ENCODE measurements around the gene RHOV. TPM values are rescaled to one million over a fixed set of nuclear protein-coding genes. Genes with fewer than 3 reads are reported as not detected.

The RHOV gene
- total and polyA plus RNA-seq, 5 donors from 2014 or later: 0.09 TPM; not detected in 4

DNA sequence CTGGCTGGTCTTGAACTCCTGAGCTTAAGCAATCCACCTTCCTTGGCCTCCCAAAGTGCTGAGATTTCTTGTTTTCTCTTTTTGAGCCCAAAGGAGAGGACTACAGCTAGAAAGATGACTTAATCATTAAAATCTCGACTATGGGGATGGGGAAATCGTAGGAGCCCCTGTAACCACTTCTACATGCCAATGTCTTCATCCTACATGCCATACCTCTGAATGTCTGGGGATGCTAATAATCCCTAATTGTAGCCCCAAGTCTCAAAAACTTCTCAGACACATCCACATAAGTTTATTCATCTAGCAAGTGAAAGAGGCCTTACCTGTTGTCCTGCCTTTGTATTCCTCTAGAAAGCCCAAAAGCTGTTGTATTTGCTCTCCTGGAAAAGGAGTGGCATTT lies 3.7 kb upstream of the RHOV start:
- no peak for DNase-seq
- Mint-ChIP-seq H3K27me3 (peaks cover under 1% of the 10 kb centered on the region), H3K4me1 (peaks cover 0 to 8% (median 2%) of the 10 kb centered on the region in 4 donors), H3K9me3 (peaks cover 0 to 1% (median 0%) of the 10 kb centered on the region in 7 donors), H3K36me3 (no peaks in the 10 kb centered on the region), H3K27ac (no peak overlapping the region), H3K4me3 (no peak overlapping the region)
- Histone ChIP-seq H3K9me3 (ENCODE audit: control insufficient read depth in 2 of 2, low read length in 2 of 2) (no peaks in the 10 kb centered on the region), H3K36me3 (ENCODE audit: control insufficient read depth, insufficient read depth, low read length) (no peaks in the 10 kb centered on the region), H3K27me3 (ENCODE audit: control insufficient read depth, insufficient read depth, low read length) (no peaks in the 10 kb centered on the region), H3K4me1 (ENCODE audit: control insufficient read depth, insufficient read depth, low read length, poor library complexity, severe bottlenecking) (peaks cover 14% of the 10 kb centered on the region), H3K27ac (ENCODE audit: insufficient read depth, low read length, poor library complexity, severe bottlenecking) (no peak overlapping the region), H3K4me3 (ENCODE audit: low read depth, low read length) (no peak overlapping the region)
- ATAC-seq (ENCODE audit: low read depth in 2 of 2): no peak

DNA sequence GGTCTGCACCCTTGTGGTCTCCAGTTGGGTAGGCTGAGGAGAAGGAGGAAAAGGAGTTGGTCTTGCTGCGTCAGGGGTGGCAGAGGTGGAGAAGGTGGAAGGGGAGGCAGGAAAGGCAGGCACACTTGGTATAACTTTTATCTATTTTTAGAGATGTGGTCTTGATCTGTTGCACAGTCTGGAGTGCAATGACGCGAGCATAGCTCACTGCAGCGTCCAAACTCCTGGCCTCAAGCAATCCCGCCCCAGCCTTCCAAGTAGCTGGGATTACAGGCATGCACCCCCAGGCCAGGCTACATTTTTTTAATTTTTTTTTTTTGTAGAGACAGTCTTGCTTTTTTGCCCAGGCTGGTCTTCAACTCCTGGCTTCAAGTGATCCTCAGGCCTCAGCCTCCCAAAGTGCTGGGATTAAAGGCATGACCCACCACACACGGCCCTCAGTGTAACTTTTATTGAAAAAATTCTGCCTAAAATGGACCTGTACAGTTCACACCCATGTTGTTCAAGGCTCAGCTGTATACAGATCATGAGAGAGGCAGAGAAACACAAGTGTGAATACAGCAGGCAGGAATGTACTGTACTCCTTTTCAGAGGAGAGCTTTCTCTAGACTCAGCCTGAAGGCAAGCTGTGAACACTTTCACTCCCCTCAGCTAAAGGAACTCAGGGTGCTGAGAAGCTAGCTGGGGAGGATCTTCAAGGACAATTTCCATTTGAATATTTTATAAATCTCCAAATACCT lies 2.1 kb upstream of the RHOV start:
- peak overlapping the region in 3 of 4 donors; percentile 10 to 79 (median 12) for H3K4me3 Mint-ChIP-seq
- H3K9me3 ChIP-seq (ENCODE audit: control insufficient read depth in 2 of 2, low read length in 2 of 2): no peaks in the 10 kb centered on the region
- no peaks in the 10 kb centered on the region for H3K27me3 ChIP-seq (ENCODE audit: control insufficient read depth, insufficient read depth, low read length)
- H3K27ac Mint-ChIP-seq: peak overlapping the region in 1 of 3 donors; percentile 20
- H3K4me1 ChIP-seq (ENCODE audit: control insufficient read depth, insufficient read depth, low read length, poor library complexity, severe bottlenecking): peaks cover 14% of the 10 kb centered on the region
- no peak overlapping the region for H3K27ac ChIP-seq (ENCODE audit: insufficient read depth, low read length, poor library complexity, severe bottlenecking)
- H3K4me3 ChIP-seq (ENCODE audit: low read depth, low read length): no peak overlapping the region
- no peaks in the 10 kb centered on the region for H3K36me3 Mint-ChIP-seq
- H3K4me1 Mint-ChIP-seq: peaks cover 0 to 18% (median 2%) of the 10 kb centered on the region in 4 donors
- H3K36me3 ChIP-seq (ENCODE audit: control insufficient read depth, insufficient read depth, low read length): no peaks in the 10 kb centered on the region
- ATAC-seq (ENCODE audit: low read depth in 2 of 2) (no peak), DNase-seq (no peak)
- peaks cover 0 to 2% (median 0%) of the 10 kb centered on the region in 7 donors for H3K9me3 Mint-ChIP-seq
- H3K27me3 Mint-ChIP-seq: peaks cover 5% of the 10 kb centered on the region

DNA sequence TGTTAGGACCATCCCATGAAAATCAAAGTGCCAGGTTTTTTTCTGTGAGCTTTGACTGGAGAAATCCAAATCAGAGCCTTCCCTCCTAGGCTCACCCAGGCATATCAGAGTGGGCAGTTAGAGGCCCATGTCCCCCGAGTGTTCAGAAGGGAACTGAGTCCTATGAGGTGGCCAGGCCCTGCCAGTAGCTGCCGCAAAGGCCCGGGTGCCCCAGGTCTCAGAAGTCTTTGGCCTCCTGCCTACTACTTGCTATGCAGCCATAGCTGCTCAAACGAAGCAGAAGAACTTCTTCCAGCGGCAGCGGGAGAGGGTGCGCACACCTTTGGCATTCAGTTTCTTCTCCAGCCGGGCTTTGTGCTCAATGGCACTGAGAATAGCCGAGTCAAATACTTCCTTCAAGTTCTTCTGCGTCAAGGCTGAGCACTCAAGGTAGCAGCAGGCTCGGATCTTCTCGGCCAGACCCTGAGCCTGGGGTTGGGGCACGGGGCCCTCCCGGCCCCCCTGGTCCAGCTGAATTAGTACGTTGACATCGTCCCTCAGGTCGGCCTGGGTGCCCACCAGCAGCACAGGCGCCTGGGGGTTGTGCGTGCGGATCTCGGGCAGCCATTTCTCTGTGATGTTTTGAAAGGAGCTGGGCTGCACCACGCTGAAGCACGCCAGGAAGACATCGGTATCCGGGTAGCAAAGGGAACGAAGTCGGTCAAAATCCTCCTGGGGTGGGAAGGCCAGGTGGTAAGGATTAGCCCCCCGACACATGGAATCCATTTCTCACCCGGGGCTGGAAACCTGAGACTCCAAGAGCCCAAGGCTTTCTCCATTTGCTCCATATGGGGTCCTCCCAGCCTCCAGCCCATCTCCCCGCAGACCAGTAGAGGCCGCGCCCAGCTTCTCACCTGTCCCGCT lies 992 bp downstream of the RHOV start:
- ATAC-seq (ENCODE audit: low read depth in 2 of 2) (no peak), DNase-seq (no peak)
- no peaks in the 10 kb centered on the region for H3K27me3 ChIP-seq (ENCODE audit: control insufficient read depth, insufficient read depth, low read length)
- Mint-ChIP-seq H3K4me1 (peaks cover 0 to 18% (median 2%) of the 10 kb centered on the region in 4 donors), H3K36me3 (no peaks in the 10 kb centered on the region), H3K4me3 (peak overlapping the region; percentile 75 to 90 (median 84)), H3K9me3 (peaks cover 0 to 2% (median 0%) of the 10 kb centered on the region in 7 donors), H3K27ac (no peak overlapping the region), H3K27me3 (peaks cover 5% of the 10 kb centered on the region)
- H3K4me3 ChIP-seq (ENCODE audit: low read depth, low read length): no peak overlapping the region
- peaks cover 14% of the 10 kb centered on the region for H3K4me1 ChIP-seq (ENCODE audit: control insufficient read depth, insufficient read depth, low read length, poor library complexity, severe bottlenecking)
- no peaks in the 10 kb centered on the region for H3K36me3 ChIP-seq (ENCODE audit: control insufficient read depth, insufficient read depth, low read length)
- no peaks in the 10 kb centered on the region for H3K9me3 ChIP-seq (ENCODE audit: control insufficient read depth in 2 of 2, low read length in 2 of 2)
- no peak overlapping the region for H3K27ac ChIP-seq (ENCODE audit: insufficient read depth, low read length, poor library complexity, severe bottlenecking)

GRCh38 chr15:40871749-40872617 lies 2.1 kb downstream of the RHOV start:
- peaks cover 14% of the 10 kb centered on the region for H3K4me1 ChIP-seq (ENCODE audit: control insufficient read depth, insufficient read depth, low read length, poor library complexity, severe bottlenecking)
- H3K36me3 ChIP-seq (ENCODE audit: control insufficient read depth, insufficient read depth, low read length): no peaks in the 10 kb centered on the region
- Mint-ChIP-seq H3K4me3 (peak overlapping the region; percentile 58 to 86 (median 70)), H3K27ac (peak overlapping the region; percentile 12 to 76 (median 28)), H3K36me3 (no peaks in the 10 kb centered on the region), H3K27me3 (peaks cover 5% of the 10 kb centered on the region), H3K9me3 (peaks cover 0 to 2% (median 0%) of the 10 kb centered on the region in 7 donors), H3K4me1 (peaks cover 0 to 18% (median 2%) of the 10 kb centered on the region in 4 donors)
- no peak overlapping the region for H3K4me3 ChIP-seq (ENCODE audit: low read depth, low read length)
- DNase-seq (no peak), ATAC-seq (ENCODE audit: low read depth in 2 of 2) (no peak)
- no peaks in the 10 kb centered on the region for H3K9me3 ChIP-seq (ENCODE audit: control insufficient read depth in 2 of 2, low read length in 2 of 2)
- no peaks in the 10 kb centered on the region for H3K27me3 ChIP-seq (ENCODE audit: control insufficient read depth, insufficient read depth, low read length)
- H3K27ac ChIP-seq (ENCODE audit: insufficient read depth, low read length, poor library complexity, severe bottlenecking): no peak overlapping the region

DNA sequence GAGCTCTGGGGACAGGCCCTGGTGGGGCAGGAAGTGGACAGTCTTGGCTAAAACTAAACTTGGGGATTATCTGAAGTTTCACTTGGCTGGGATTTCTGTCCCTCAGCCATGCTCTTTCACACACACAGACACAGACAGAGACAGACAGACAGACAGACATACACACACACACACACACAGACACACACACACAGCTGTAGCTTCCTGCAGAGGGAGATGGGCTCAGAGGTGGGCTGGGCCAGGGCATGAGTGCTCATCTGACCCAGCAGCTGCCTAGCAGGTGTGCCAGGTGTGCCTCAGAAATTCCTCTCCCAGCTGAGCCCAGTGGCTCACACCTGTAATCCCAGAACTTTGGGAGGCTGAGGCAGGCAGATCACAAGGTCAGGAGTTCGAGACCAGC lies 3.3 kb downstream of the RHOV start:
- H3K27ac Mint-ChIP-seq: peak overlapping the region in 1 of 3 donors; percentile 38
- Histone ChIP-seq H3K27ac (ENCODE audit: insufficient read depth, low read length, poor library complexity, severe bottlenecking) (no peak overlapping the region), H3K27me3 (ENCODE audit: control insufficient read depth, insufficient read depth, low read length) (no peaks in the 10 kb centered on the region), H3K36me3 (ENCODE audit: control insufficient read depth, insufficient read depth, low read length) (no peaks in the 10 kb centered on the region), H3K4me3 (ENCODE audit: low read depth, low read length) (no peak overlapping the region), H3K4me1 (ENCODE audit: control insufficient read depth, insufficient read depth, low read length, poor library complexity, severe bottlenecking) (peaks cover 14% of the 10 kb centered on the region), H3K9me3 (ENCODE audit: control insufficient read depth in 2 of 2, low read length in 2 of 2) (no peaks in the 10 kb centered on the region)
- H3K4me1 Mint-ChIP-seq: peaks cover 0 to 18% (median 2%) of the 10 kb centered on the region in 4 donors
- DNase-seq: no peak
- peak overlapping the region in 1 of 4 donors; percentile 48 for H3K4me3 Mint-ChIP-seq
- ATAC-seq (ENCODE audit: low read depth in 2 of 2): no peak
- no peaks in the 10 kb centered on the region for H3K36me3 Mint-ChIP-seq
- peaks cover 0 to 2% (median 0%) of the 10 kb centered on the region in 7 donors for H3K9me3 Mint-ChIP-seq
- peaks cover 5% of the 10 kb centered on the region for H3K27me3 Mint-ChIP-seq

GRCh38 chr15:40869686-40870085 lies 4.3 kb downstream of the RHOV start:
- Histone ChIP-seq H3K4me1 (ENCODE audit: control insufficient read depth, insufficient read depth, low read length, poor library complexity, severe bottlenecking) (peaks cover 14% of the 10 kb centered on the region), H3K27ac (ENCODE audit: insufficient read depth, low read length, poor library complexity, severe bottlenecking) (no peak overlapping the region), H3K27me3 (ENCODE audit: control insufficient read depth, insufficient read depth, low read length) (no peaks in the 10 kb centered on the region), H3K4me3 (ENCODE audit: low read depth, low read length) (no peak overlapping the region), H3K9me3 (ENCODE audit: control insufficient read depth in 2 of 2, low read length in 2 of 2) (no peaks in the 10 kb centered on the region), H3K36me3 (ENCODE audit: control insufficient read depth, insufficient read depth, low read length) (no peaks in the 10 kb centered on the region)
- Mint-ChIP-seq H3K27me3 (peaks cover 5% of the 10 kb centered on the region), H3K27ac (peak overlapping the region in 1 of 3 donors; percentile 21), H3K36me3 (no peaks in the 10 kb centered on the region), H3K4me3 (peak overlapping the region in 1 of 4 donors; percentile 80), H3K9me3 (peaks cover 0 to 2% (median 0%) of the 10 kb centered on the region in 7 donors), H3K4me1 (peaks cover 0 to 18% (median 2%) of the 10 kb centered on the region in 4 donors)
- ATAC-seq (ENCODE audit: low read depth in 2 of 2) (no peak), DNase-seq (no peak)

DNA sequence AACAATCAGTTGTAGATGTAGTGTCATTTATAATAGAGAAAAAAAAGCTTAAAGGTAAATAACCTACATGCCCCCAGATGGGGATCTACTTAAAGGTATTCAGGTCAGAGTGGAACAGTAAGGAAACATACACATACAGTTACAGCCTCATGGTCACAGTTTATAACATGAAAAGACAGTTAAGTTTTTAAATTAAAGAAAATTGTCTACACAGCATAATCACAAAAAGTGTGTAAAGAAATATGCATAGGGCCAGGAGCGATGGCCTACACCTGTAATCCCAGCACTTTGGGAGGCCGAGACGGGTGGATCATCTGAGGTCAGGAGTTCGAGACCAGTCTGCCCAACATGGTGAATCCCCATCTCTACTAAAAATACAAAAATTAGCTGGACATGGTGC lies 6.8 kb downstream of the RHOV start:
- H3K9me3 Mint-ChIP-seq: peaks cover 0 to 2% (median 0%) of the 10 kb centered on the region in 7 donors
- Histone ChIP-seq H3K4me1 (ENCODE audit: control insufficient read depth, insufficient read depth, low read length, poor library complexity, severe bottlenecking) (no peaks in the 10 kb centered on the region), H3K27me3 (ENCODE audit: control insufficient read depth, insufficient read depth, low read length) (no peaks in the 10 kb centered on the region), H3K9me3 (ENCODE audit: control insufficient read depth in 2 of 2, low read length in 2 of 2) (no peaks in the 10 kb centered on the region), H3K4me3 (ENCODE audit: low read depth, low read length) (no peak overlapping the region), H3K36me3 (ENCODE audit: control insufficient read depth, insufficient read depth, low read length) (no peaks in the 10 kb centered on the region), H3K27ac (ENCODE audit: insufficient read depth, low read length, poor library complexity, severe bottlenecking) (no peak overlapping the region)
- H3K27ac Mint-ChIP-seq: no peak overlapping the region
- DNase-seq: no peak
- H3K36me3 Mint-ChIP-seq: no peaks in the 10 kb centered on the region
- peaks cover 0 to 6% (median 0%) of the 10 kb centered on the region in 4 donors for H3K4me1 Mint-ChIP-seq
- ATAC-seq (ENCODE audit: low read depth in 2 of 2): no peak
- H3K4me3 Mint-ChIP-seq: no peak overlapping the region
- H3K27me3 Mint-ChIP-seq: no peaks in the 10 kb centered on the region
